Panc1 (cell line): ENCODE measurements around the gene VEZF1. TPM values are rescaled to one million over a fixed set of nuclear protein-coding genes. Genes with fewer than 3 reads are reported as not detected.

Source experiments
- ATAC-seq: fragments of 200-7000 bp; cut with Tn5 transposase; 2 replicates; pipeline ENCODE4 v1.9.1; 2020; ENCODE audit warnings: mild to moderate bottlenecking, moderate library complexity
- BruUV-seq: library from RNA; stranded (reverse); fragments of 400-500 nt; replicated peaks from 2 replicates; lab custom pipeline; 2021; lab: Mats Ljungman, UMichigan
- CTCF ChIA-PET: fragments of 300-600 bp; sonication (Branson Sonifier 250); formaldehyde crosslinking; loops from one replicate; lab custom pipeline; 2022; ENCODE audit warnings: antibody characterized with exemption; lab: Charles Lee
- POLR2A ChIA-PET: fragments of 300-600 bp; sonication (Branson Sonifier 250); formaldehyde crosslinking; loops from one replicate; lab custom pipeline; 2022; ENCODE audit warnings: antibody characterized with exemption; lab: Charles Lee
- DNase-seq: peaks from one replicate; pipeline ENCODE4 v3.0.0-alpha.2; 2010; ENCODE audit warnings: low read depth, low spot score
- H3K27ac ChIP-seq: 2 replicates; pipeline ENCODE4 v1.5.1; 2011; ENCODE audit warnings: mild to moderate bottlenecking, low read length, inconsistent platforms
- H3K27me3 ChIP-seq: fragments of 200-500 bp; sonication (Bioruptor generic); 2 replicates; pipeline ENCODE4 v1.6.0; 2014; ENCODE audit warnings: low read length, inconsistent platforms; ENCODE audit not compliant: control insufficient read depth, insufficient read depth
- H3K36me3 ChIP-seq: fragments of 200-500 bp; sonication (Bioruptor generic); 2 replicates; pipeline ENCODE4 v1.5.1; 2014; ENCODE audit warnings: inconsistent platforms, mild to moderate bottlenecking, low read length, moderate library complexity; ENCODE audit not compliant: control insufficient read depth, insufficient read depth
- H3K4me1 ChIP-seq: 2 replicates; pipeline ENCODE4 v1.5.1; 2011; ENCODE audit warnings: inconsistent platforms, mild to moderate bottlenecking, low read length, moderate library complexity; ENCODE audit not compliant: control insufficient read depth, insufficient read depth
- H3K4me3 ChIP-seq, 2 experiments: 2 replicates each; pipeline ENCODE4 v1.5.1; 2011 to 2012; ENCODE audit warnings: low read depth in 2 of 2, low read length in 2 of 2, mild to moderate bottlenecking in 2 of 2, inconsistent platforms in 1 of 2, moderate library complexity in 1 of 2
- H3K9me3 ChIP-seq: fragments of 200-500 bp; sonication (Bioruptor generic); 2 replicates; pipeline ENCODE4 v1.5.1; 2014; ENCODE audit warnings: low read depth, mild to moderate bottlenecking, inconsistent platforms, low read length, moderate library complexity; ENCODE audit not compliant: control insufficient read depth, insufficient read depth
- POLR2AphosphoS5 ChIP-seq: IDR thresholded peaks from 2 replicates; pipeline ENCODE4 v1.6.1; 2012; ENCODE audit warnings: mild to moderate bottlenecking, low read depth, low read length, moderate library complexity
- SIN3A ChIP-seq: IDR thresholded peaks from 2 replicates; pipeline ENCODE4 v1.6.1; 2012; ENCODE audit warnings: low read depth, mild to moderate bottlenecking, low read length, moderate library complexity, borderline replicate concordance; ENCODE audit not compliant: insufficient read depth
- TCF7L2 ChIP-seq: IDR thresholded peaks from 2 replicates; pipeline ENCODE4 v1.6.1; 2011; ENCODE audit warnings: mild to moderate bottlenecking, low read depth, low read length, inconsistent platforms
- in situ Hi-C: cut with HindIII; loops from 2 replicates; pipeline ENCODE4 v1.10.0; 2016; ENCODE audit warnings: low sequenced_read_pairs, low pct_unique_long_range_greater_than_20kb
- intact Hi-C: fragments of 100-400 bp; cut with micrococcal nuclease; formaldehyde crosslinking; loops from one replicate; pipeline ENCODE4 v1.10.0; 2022; ENCODE audit not compliant: unreplicated experiment
- total RNA-seq: library from RNA; stranded (reverse); gene quantifications from one replicate; pipeline ENCODE4 v1.2.1, GENCODE V29; 2021; ENCODE audit not compliant: unreplicated experiment
- TF ChIP-seq, protein P1 (sequence below): fragments of 450-650 bp; IDR thresholded peaks from 2 replicates; pipeline ENCODE4 v1.5.1; 2017; ENCODE audit warnings: mild to moderate bottlenecking
- TF ChIP-seq, protein P2 (sequence below), 2 experiments: IDR thresholded peaks; 2 replicates each; pipeline ENCODE4 v1.6.1; 2011 to 2012; ENCODE audit warnings: low read depth in 2 of 2, control low read depth in 1 of 2, low read length in 1 of 2, mild to moderate bottlenecking in 1 of 2, moderate library complexity in 1 of 2; ENCODE audit not compliant: insufficient read depth in 1 of 2

The VEZF1 gene
- total RNA-seq, 1 experiment from 2014 or later: 73.5 TPM

DNA sequence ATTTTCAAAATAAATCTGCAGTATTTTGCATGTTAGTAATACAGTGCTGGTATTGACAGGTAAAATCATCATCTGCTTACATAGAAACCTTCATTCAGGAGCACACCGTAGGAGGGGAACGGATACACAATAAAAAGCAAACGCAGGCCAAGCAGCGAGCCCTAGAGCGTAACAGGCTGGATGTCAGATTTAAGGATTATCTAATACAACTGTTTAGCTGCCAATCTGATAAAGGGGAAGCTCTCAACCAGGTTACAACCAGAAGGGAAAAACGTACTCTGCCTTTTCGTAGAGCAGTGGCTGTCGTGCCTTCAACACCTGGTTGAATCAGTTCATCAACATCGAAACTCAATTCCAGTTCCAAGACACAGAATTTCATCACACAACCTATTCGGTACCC, 16.5 kb downstream of the VEZF1 start:
- POLR2A ChIA-PET: no interaction called here
- peaks cover 13% of the 10 kb centered on the region for H3K36me3 ChIP-seq
- TF ChIP-seq, protein P1, sequence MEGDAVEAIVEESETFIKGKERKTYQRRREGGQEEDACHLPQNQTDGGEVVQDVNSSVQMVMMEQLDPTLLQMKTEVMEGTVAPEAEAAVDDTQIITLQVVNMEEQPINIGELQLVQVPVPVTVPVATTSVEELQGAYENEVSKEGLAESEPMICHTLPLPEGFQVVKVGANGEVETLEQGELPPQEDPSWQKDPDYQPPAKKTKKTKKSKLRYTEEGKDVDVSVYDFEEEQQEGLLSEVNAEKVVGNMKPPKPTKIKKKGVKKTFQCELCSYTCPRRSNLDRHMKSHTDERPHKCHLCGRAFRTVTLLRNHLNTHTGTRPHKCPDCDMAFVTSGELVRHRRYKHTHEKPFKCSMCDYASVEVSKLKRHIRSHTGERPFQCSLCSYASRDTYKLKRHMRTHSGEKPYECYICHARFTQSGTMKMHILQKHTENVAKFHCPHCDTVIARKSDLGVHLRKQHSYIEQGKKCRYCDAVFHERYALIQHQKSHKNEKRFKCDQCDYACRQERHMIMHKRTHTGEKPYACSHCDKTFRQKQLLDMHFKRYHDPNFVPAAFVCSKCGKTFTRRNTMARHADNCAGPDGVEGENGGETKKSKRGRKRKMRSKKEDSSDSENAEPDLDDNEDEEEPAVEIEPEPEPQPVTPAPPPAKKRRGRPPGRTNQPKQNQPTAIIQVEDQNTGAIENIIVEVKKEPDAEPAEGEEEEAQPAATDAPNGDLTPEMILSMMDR: no peak
- TF ChIP-seq TCF7L2: no peak
- TF ChIP-seq SIN3A: no peak
- TF ChIP-seq, protein P2, sequence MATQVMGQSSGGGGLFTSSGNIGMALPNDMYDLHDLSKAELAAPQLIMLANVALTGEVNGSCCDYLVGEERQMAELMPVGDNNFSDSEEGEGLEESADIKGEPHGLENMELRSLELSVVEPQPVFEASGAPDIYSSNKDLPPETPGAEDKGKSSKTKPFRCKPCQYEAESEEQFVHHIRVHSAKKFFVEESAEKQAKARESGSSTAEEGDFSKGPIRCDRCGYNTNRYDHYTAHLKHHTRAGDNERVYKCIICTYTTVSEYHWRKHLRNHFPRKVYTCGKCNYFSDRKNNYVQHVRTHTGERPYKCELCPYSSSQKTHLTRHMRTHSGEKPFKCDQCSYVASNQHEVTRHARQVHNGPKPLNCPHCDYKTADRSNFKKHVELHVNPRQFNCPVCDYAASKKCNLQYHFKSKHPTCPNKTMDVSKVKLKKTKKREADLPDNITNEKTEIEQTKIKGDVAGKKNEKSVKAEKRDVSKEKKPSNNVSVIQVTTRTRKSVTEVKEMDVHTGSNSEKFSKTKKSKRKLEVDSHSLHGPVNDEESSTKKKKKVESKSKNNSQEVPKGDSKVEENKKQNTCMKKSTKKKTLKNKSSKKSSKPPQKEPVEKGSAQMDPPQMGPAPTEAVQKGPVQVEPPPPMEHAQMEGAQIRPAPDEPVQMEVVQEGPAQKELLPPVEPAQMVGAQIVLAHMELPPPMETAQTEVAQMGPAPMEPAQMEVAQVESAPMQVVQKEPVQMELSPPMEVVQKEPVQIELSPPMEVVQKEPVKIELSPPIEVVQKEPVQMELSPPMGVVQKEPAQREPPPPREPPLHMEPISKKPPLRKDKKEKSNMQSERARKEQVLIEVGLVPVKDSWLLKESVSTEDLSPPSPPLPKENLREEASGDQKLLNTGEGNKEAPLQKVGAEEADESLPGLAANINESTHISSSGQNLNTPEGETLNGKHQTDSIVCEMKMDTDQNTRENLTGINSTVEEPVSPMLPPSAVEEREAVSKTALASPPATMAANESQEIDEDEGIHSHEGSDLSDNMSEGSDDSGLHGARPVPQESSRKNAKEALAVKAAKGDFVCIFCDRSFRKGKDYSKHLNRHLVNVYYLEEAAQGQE (IDR thresholded peaks at IDR 0.05; ENCODE audit: insufficient read depth in 1 of 2, low read depth in 2 of 2, low read length in 1 of 2): no peak
- no peak; the same call in 1 of the 2 replicates for TF ChIP-seq POLR2AphosphoS5
- H3K27ac ChIP-seq: no peak overlapping the region
- BruUV-seq: no TSS peak
- DNase-seq (no peak), ATAC-seq (no peak)
- intact Hi-C loops (no loop called here), in situ Hi-C loops (no loop called here)
- no peaks in the 10 kb centered on the region for H3K27me3 ChIP-seq
- no peaks in the 10 kb centered on the region for H3K4me1 ChIP-seq
- H3K9me3 ChIP-seq: no peaks in the 10 kb centered on the region
- CTCF ChIA-PET: no interaction called here
- H3K4me3 ChIP-seq: no peak overlapping the region

DNA sequence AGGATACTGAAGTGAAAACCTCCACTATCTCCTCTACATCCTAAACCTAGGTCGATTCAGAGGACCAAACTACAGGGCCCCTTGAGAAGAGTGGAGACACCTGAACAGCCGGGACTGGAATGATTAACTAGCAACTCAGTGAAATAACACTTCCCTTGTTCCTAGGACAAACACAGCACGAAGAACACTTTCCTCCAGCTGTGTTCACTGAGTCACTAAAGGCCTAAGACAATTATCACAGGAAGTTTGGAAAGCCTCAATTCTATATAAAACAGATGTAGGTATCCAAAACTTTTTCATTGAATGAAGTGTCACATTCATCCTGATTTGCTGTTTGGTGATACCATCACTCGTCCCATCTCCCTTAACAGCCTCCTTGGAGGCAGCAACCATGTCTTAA, 17.3 kb downstream of the VEZF1 start:
- Histone ChIP-seq H3K4me1 (no peaks in the 10 kb centered on the region), H3K4me3 (no peak overlapping the region), H3K9me3 (no peaks in the 10 kb centered on the region), H3K27me3 (no peaks in the 10 kb centered on the region), H3K36me3 (peaks cover 8% of the 10 kb centered on the region; the same call in 1 of the 2 replicates), H3K27ac (no peak overlapping the region; the same call in 1 of the 2 replicates)
- CTCF ChIA-PET: no interaction called here
- TF ChIP-seq POLR2AphosphoS5: no peak; the same call in 1 of the 2 replicates
- TF ChIP-seq SIN3A: no peak
- TF ChIP-seq, protein P2 (IDR thresholded peaks at IDR 0.05; ENCODE audit: insufficient read depth in 1 of 2, low read depth in 2 of 2, low read length in 1 of 2): no peak
- no peak for TF ChIP-seq TCF7L2
- DNase-seq (no peak), ATAC-seq (no peak)
- no TSS peak for BruUV-seq
- intact Hi-C loops (no loop called here), in situ Hi-C loops (no loop called here)
- POLR2A ChIA-PET: interaction anchor here (0.6 kb wide), 1 partner anchor 96 kb away, joined by 3 read pairs; no protein-coding TSS in a partner anchor
